GM19351 (cell line): ENCODE measurements around the gene AK5.
"Not testable (repeated sequence)": the region's sequence is repeated elsewhere in the genome, so short reads cannot be mapped to it uniquely, and the experiment has no call there.

Source experiments
- ATAC-seq: cut with Tn5 transposase; IDR thresholded peaks from one replicate; pipeline ENCODE4 v1.9.1; 2021; ENCODE audit warnings: mild to moderate bottlenecking, moderate library complexity; ENCODE audit not compliant: unreplicated experiment

AK5 gene

DNA sequence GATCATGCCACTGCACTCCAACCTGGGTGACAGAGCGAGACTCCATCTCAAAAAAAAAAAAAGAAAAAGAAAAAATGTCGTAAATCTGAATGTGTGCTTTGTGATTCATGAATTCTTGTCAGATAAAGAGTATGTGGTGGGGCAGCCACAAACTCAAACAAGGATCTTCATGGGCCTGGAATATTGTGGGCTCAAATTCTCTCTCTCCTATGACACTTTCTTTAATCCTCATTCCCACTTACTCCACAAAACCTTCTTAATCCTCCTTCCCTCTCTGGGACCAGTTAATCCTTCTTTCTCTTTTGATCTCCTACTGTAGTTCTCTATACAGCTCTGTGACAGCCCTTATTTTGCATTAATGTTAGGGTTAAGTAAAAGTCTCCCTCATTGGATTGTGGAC, 112.3 kb downstream of the AK5 start:
- ATAC-seq = no peak

DNA sequence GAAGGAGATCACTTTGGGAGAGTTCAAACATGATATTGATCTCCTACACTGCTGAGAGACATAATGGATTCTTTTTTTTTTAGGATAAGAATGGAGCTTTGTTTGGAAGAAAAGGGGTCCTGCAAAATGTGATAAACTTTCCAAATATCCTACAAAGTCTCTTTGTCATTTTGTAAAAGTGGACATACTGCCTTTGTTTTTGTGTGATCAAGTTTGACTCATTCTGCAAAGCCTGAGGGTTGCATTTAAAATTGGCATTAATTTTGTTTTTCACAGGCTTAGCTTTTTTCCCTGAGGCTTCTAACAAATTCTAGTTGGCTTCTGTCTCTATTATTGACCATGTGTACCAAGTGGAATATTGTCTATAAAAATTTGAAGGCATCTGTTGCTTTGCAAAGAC, 113.2 kb downstream of the AK5 start:
- no peak for ATAC-seq

- ATAC-seq = no peak
Measured at GRCh38 chr1:77398152-77398551, 116.3 kb downstream of the AK5 start.

DNA sequence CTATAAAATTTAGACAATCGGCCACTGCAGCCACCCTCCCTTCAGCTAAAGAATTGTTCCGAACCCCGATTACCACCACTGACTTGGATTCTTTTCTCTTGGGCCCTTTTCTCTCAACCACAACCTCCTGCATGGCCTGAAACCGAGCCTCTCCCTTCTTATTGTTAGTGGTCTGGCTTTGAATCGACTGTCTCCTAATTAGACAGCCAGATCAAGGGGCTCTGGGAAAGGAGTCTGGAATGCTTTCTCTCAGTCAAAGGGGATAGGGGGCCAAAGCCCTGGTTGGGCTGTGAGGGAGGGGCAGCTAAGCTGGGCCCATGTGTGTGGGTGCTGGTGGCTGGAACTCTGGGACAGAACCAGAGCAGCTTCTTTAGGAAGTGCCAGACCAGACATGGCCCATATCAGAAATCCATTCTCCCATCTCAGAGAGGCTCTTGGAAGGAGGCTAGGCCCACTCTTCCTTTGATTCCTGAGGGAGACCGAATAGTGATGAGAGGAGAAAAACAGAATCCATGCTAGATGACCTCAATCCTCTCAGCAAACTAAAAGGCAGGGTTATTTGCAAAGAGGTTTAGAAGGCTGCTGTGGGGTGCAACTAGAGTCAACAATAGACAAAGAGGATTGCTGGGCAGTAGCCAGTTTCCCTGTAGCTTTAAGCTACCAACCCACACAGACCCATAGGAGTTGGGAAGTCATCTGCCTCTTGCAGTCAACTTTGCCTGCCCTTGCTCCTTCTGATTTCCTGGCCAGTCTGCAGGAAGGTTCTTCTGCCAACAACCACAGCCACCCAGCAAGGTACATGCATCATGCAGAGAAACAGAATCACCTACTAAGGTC, 117.6 kb downstream of the AK5 start:
- ATAC-seq = no peak

- no peak for ATAC-seq
Measured at GRCh38 chr1:77400781-77401180, 119.0 kb downstream of the AK5 start.

- no peak for ATAC-seq
Measured at GRCh38 chr1:77401384-77401783, 119.6 kb downstream of the AK5 start.

GRCh38 chr1:77405186-77405585, 123.4 kb downstream of the AK5 start:
- ATAC-seq = no peak

GRCh38 chr1:77406661-77407060, 124.8 kb downstream of the AK5 start:
- no peak for ATAC-seq

DNA sequence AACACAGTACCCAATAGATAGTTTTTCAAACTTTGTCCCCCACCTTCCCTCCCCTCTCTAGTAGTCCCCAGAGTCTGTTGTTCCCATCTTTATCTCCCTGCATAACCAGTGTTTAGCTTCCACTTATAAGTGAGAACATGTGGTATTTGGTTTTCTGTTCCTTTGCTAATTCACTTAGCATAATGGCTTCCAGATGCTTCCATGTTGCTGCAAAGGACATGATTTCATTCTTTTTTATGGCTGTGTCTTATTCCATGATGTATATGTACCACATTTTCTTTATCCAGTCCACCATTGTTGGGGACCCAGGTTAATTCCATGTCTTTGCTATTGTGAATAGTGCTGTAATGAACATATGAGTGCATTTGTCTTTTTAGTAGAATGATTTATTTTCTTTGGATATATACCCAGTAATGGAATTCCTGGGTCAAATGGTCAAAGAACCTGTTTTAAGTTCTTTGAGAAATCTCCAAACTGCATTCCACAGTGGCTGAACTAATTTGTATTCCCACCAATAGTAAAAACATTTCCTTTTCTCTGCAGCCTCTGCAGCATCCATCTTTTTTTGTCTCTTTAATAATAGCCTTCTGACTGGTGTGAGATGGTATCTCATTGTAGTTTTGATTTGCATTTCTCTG, 126.0 kb downstream of the AK5 start:
- ATAC-seq = no peak

DNA sequence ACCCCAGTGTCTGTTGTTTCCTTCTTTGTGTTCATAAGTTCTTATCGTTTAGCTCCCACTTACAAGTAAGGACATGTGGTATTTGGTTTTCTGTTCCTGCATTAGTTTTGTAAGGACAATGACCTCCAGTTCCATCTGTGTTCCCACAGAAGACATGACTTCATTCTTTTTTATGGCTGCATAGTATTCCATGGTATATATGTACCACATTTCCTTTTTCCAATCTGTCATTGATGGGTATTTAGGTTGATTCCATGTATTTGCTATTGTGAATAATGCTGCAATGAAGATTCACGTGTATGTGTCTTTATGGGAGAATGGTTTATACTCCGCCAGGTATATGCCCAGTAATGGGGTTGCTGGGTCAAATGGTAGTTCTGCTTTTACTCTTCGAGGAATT, 127.1 kb downstream of the AK5 start:
- ATAC-seq = not testable (repeated sequence)

GRCh38 chr1:77412069-77412819, 130.4 kb downstream of the AK5 start:
- no peak for ATAC-seq

- peak; percentile 33 for ATAC-seq
Measured at GRCh38 chr1:77412820-77413530, 131.2 kb downstream of the AK5 start.

DNA sequence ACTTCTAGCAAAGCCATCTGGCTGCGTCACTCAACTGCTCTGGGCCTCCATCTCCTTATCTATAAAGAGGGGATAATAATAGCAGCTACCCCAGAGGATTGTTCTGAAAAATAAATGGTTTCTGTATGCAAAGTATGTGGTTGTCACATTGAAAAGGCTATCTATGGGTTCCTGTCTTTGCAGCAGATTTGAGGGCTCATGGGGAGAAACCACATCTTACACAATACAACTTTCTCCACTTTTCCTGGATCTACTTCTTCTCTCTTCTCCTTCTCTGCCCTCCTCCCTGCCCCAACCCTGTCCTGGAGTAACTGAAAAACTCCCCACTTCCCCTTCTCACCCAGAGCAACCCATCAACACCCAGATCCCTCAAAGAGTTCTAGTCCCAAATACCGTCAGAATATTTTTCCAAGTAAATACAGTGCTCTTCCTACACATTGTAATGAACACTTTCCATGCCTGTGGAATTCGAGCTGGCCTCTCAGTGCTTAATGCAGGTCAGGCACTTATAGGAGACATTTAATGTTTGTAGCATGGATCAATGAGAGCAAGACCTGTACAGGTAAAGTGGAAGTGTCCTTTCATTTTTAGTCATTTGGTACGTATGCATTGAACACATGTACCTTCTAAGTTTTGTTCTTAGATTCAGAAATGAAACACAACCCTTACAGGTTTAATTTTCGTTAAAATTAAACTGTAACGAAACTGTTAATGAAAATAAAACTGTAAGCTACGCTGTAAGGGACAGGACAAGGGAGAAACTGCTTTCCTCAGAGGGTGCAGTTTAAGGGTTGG, 131.9 kb downstream of the AK5 start:
- peak; percentile 90 for ATAC-seq

DNA sequence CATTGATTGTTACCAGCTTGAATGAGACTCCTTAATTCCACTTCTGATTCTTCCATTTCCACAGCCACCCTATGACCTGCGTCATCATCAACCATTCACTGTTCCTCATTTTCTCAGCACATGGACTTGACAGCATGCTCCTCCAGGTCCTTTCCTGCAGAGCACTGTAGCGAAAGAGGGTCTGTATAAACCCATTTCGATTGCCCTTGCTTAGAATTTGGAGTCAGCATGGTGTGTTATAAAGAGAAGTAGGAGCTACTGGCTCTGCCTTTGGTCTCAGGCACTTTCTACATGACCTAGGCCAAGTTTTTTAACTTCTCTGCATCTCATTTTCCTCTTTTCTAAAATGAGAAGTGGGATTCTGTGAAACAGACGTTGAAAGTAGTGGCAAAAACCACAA, 133.8 kb downstream of the AK5 start:
- no peak for ATAC-seq

DNA sequence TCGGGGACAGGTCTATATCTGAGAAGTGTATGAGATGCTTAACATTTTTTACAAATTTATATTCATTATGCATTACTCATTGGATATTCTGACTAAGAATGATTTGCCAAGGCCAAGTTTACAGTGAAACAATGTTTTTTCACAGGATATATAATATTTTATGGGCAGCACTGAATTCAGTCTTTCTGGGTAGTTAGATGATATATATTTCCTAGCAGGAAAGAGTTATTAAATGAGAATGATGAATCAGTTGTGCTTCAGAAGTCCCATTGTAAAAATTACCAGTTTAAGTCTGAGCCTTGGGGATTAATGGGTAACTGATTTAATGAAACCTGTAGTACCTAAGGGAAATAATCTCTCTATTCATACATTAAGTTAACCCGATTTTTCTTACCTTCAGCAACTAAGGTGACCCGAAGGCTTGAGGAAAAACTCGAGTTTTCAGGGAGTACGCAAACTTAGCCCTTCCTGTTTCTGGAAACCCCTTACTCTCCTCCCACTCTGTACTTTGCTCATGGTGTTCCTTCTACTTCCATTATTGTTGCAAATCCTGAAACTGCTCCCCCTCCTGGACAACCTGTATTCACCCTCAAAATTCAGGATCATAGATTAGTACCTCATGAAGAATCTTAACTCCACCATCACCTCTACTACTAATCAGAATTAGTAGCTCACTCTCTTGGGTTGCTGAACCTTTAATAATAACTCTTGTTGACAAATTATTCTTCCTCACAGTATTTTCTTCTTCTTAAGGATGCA, 135.1 kb downstream of the AK5 start:
- ATAC-seq = no peak

DNA sequence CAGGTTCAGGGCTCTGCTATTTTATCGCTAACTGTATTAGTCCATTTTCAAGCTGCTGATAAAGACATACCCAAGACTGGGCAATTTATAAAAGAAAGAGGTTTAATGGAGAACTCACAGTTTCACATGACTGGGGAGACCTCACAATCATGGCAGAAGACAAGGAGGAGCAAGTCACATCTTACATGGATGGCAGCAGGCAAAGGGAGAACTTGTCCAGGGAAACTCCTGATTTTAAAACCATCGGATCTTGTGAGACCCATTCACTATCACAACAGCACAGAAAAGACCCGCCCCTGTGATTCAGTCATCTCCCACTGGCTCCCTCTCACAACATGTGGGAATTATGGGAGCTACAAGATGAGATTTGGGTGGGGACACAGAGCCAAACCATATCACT, 136.2 kb downstream of the AK5 start:
- not testable (repeated sequence) for ATAC-seq

DNA sequence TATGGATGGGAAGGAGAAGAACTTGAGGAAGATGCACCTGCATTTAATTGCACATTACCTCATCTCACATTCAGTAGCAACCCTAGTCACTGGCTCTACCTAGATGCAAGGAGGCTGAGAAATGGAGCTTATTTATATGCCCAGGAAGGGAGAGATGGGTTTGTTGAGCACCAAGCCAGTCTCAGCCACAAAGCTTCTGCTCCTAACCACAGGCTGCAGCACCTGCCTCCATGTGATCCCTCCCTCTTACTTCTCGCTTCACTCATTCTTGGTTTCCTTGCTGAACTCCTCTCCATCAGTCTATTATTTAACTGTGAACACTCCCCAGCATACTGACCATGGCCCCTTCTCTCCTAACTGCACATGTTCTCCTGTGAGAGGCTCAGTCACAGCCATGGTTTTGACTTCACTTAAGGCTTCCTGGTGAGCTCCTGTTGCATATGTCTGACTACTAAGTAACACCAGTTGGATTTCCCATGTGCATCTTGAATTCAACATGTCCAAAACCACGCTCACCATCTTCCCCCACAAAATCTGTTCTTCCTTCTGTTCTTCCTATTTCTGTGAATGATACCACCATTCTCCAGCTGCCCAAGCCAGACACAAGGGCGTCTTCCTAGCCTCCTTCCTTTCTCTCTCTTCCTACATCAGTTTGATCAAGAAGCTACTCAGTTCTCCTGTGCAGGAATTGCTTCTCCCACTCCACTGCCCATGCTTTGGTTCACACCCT, 139.8 kb downstream of the AK5 start:
- ATAC-seq = no peak

GRCh38 chr1:77424236-77424635, 142.4 kb downstream of the AK5 start:
- no peak for ATAC-seq

GRCh38 chr1:77428068-77428467, 146.2 kb downstream of the AK5 start:
- no peak for ATAC-seq
